Measurements from ENCODE around the gene MCTP1. TPM values are rescaled to one million over a fixed set of nuclear protein-coding genes. Genes with fewer than 3 reads are reported as not detected.

The MCTP1 gene
- polyA plus RNA-seq, 1 donor from 2014 or later = 1.9 TPM

GRCh38 chr5:94691949-94692348 is 592.9 kb downstream of the MCTP1 start:
- H3K79me2 ChIP-seq (replicated peaks; ENCODE audit: insufficient read depth, low read length) = peaks cover 4% of the 10 kb centered on the region
- H2AFZ ChIP-seq (ENCODE audit: low read depth, low read length) = no peak overlapping the region
- no peak overlapping the region for H3K4me2 ChIP-seq (ENCODE audit: low read length)
- no peaks in the 10 kb centered on the region for H3K9me2 ChIP-seq (ENCODE audit: insufficient read depth, low read length)
- H4K20me1 ChIP-seq (ENCODE audit: insufficient read depth) = no peaks in the 10 kb centered on the region
- TF ChIP-seq EP300 (conservative IDR thresholded peaks at IDR 0.05; ENCODE audit: poor library complexity, severe bottlenecking) (no peak), EZH2 (IDR thresholded peaks at IDR 0.05; ENCODE audit: borderline replicate concordance, insufficient read depth, low read length, poor library complexity, severe bottlenecking) (no peak), RAD21 (conservative IDR thresholded peaks at IDR 0.05) (peak; percentile 8), POLR2AphosphoS5 (IDR thresholded peaks at IDR 0.05) (no peak), SMC3 (conservative IDR thresholded peaks at IDR 0.05; ENCODE audit: poor library complexity) (no peak), MXI1 (conservative IDR thresholded peaks at IDR 0.05; ENCODE audit: poor library complexity, severe bottlenecking) (no peak), REST (IDR thresholded peaks at IDR 0.05; ENCODE audit: borderline replicate concordance) (no peak), TAF1 (IDR thresholded peaks at IDR 0.05; ENCODE audit: low read depth) (no peak)
- TF ChIP-seq, protein P1, sequence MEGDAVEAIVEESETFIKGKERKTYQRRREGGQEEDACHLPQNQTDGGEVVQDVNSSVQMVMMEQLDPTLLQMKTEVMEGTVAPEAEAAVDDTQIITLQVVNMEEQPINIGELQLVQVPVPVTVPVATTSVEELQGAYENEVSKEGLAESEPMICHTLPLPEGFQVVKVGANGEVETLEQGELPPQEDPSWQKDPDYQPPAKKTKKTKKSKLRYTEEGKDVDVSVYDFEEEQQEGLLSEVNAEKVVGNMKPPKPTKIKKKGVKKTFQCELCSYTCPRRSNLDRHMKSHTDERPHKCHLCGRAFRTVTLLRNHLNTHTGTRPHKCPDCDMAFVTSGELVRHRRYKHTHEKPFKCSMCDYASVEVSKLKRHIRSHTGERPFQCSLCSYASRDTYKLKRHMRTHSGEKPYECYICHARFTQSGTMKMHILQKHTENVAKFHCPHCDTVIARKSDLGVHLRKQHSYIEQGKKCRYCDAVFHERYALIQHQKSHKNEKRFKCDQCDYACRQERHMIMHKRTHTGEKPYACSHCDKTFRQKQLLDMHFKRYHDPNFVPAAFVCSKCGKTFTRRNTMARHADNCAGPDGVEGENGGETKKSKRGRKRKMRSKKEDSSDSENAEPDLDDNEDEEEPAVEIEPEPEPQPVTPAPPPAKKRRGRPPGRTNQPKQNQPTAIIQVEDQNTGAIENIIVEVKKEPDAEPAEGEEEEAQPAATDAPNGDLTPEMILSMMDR (IDR thresholded peaks at IDR 0.05; ENCODE audit: poor library complexity, severe bottlenecking) = no peak
- H3F3A ChIP-seq (ENCODE audit: insufficient read depth, low read length, poor library complexity, severe bottlenecking) = no peaks in the 10 kb centered on the region
- no peaks in the 10 kb centered on the region for H3K36me3 ChIP-seq (ENCODE audit: insufficient read depth, low read length)
- no peaks in the 10 kb centered on the region for H3K9me3 ChIP-seq (ENCODE audit: low read length)
- H3K9ac ChIP-seq (ENCODE audit: low read length) = no peak overlapping the region
- H3K4me3 ChIP-seq (ENCODE audit: low read length) = peak overlapping the region; percentile 39
- H3K27me3 ChIP-seq (ENCODE audit: insufficient read depth, low read depth, low read length) = no peaks in the 10 kb centered on the region
- H3K27ac ChIP-seq (ENCODE audit: low read length) = no peak overlapping the region

DNA sequence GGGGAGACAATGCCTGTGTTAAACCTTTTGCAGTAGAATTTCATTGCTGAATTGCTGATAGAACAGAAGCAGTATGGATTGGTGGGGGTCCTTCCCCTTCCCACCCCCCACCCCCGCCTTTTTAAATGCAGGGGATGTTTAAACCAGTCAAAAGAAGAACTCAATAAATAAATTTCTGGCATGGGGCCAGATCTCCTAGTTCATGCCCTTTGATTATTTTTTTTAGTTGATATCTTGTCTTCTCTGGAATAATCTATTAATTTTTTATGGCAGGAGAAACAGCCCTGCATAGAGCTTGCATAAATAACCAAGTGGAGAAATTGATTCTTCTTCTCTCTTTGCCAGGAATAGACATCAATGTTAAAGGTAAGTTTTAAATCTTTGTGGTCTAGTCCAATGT is 593.6 kb downstream of the MCTP1 start:
- Histone ChIP-seq H3K27me3 (ENCODE audit: insufficient read depth, low read depth, low read length) (no peaks in the 10 kb centered on the region), H3K36me3 (ENCODE audit: insufficient read depth, low read length) (no peaks in the 10 kb centered on the region), H3F3A (ENCODE audit: insufficient read depth, low read length, poor library complexity, severe bottlenecking) (no peaks in the 10 kb centered on the region), H3K9me3 (ENCODE audit: low read length) (no peaks in the 10 kb centered on the region), H3K4me2 (ENCODE audit: low read length) (no peak overlapping the region), H4K20me1 (ENCODE audit: insufficient read depth) (no peaks in the 10 kb centered on the region), H3K9ac (ENCODE audit: low read length) (no peak overlapping the region), H3K4me3 (ENCODE audit: low read length) (no peak overlapping the region), H3K9me2 (ENCODE audit: insufficient read depth, low read length) (no peaks in the 10 kb centered on the region), H2AFZ (ENCODE audit: low read depth, low read length) (no peak overlapping the region), H3K79me2 (replicated peaks; ENCODE audit: insufficient read depth, low read length) (peaks cover 4% of the 10 kb centered on the region), H3K27ac (ENCODE audit: low read length) (no peak overlapping the region)
- TF ChIP-seq TAF1 (IDR thresholded peaks at IDR 0.05; ENCODE audit: low read depth) (no peak), SMC3 (conservative IDR thresholded peaks at IDR 0.05; ENCODE audit: poor library complexity) (no peak), EZH2 (IDR thresholded peaks at IDR 0.05; ENCODE audit: borderline replicate concordance, insufficient read depth, low read length, poor library complexity, severe bottlenecking) (no peak), POLR2AphosphoS5 (IDR thresholded peaks at IDR 0.05) (no peak), RAD21 (conservative IDR thresholded peaks at IDR 0.05) (no peak), MXI1 (conservative IDR thresholded peaks at IDR 0.05; ENCODE audit: poor library complexity, severe bottlenecking) (no peak), EP300 (conservative IDR thresholded peaks at IDR 0.05; ENCODE audit: poor library complexity, severe bottlenecking) (no peak), REST (IDR thresholded peaks at IDR 0.05; ENCODE audit: borderline replicate concordance) (no peak)
- TF ChIP-seq, protein P1 (IDR thresholded peaks at IDR 0.05; ENCODE audit: poor library complexity, severe bottlenecking) = no peak

All from neural cell (in vitro differentiated cells).